SK-N-SH (cell line): ENCODE results near the gene POU2F3. TPM values are rescaled to one million over a fixed set of nuclear protein-coding genes. Genes with fewer than 3 reads are reported as not detected.

ENCODE experiments used
- CTCF ChIA-PET: fragments of 300-600, 350-600 bp; formaldehyde crosslinking; extraction: SDS; loops from one replicate; lab custom pipeline; 2021; lab: Yijun Ruan, JAX
- POLR2A ChIA-PET: fragments of 350-600 bp; sonication (Branson Sonifier 250); formaldehyde crosslinking; extraction: SDS; loops from one replicate; lab custom pipeline; 2020; ENCODE audit warnings: antibody characterized with exemption, inconsistent platforms; lab: Yijun Ruan, JAX
- DNase-seq: peaks from one replicate; pipeline ENCODE4 v3.0.0; 2012
- H2AFZ ChIP-seq: fragments of 200-600 bp; sonication (generic); 2 replicates; pipeline ENCODE4 v1.8.1; 2016; ENCODE audit warnings: antibody characterized with exemption, mild to moderate bottlenecking, low read depth
- H3F3A ChIP-seq: fragments of 200-600 bp; sonication (generic); replicated peaks from 2 replicates; pipeline ENCODE3; 2016; ENCODE audit warnings: antibody characterized with exemption, mild to moderate bottlenecking; ENCODE audit not compliant: insufficient read depth
- H3K27ac ChIP-seq, 2 experiments: fragments of 200-500 bp in 1 of 2; fragments of 200-600 bp in 1 of 2; sonication (Bioruptor generic) in 1 of 2; sonication (generic), shearing (Covaris generic) in 1 of 2; 2 replicates each; pipeline versions ENCODE4 v1.5.1 to v1.6.1; 2014 to 2016; ENCODE audit warnings: low read depth in 2 of 2, inconsistent platforms in 1 of 2, low read length in 1 of 2, mild to moderate bottlenecking in 1 of 2, mixed read lengths in 1 of 2
- H3K27me3 ChIP-seq: fragments of 200-600 bp; sonication (generic), shearing (Covaris generic); 2 replicates; pipeline ENCODE4 v1.6.1; 2016; ENCODE audit warnings: mixed run types; ENCODE audit not compliant: insufficient read depth
- H3K36me3 ChIP-seq, 2 experiments: fragments of 200-500 bp in 1 of 2; fragments of 200-600 bp in 1 of 2; sonication (Bioruptor generic) in 1 of 2; sonication (generic) in 1 of 2; replicated peaks in 1 of 2; 2 replicates each; pipeline versions ENCODE3 to v1.5.1; 2014 to 2016; ENCODE audit warnings: low read length in 1 of 2, mild to moderate bottlenecking in 1 of 2; ENCODE audit not compliant: insufficient read depth in 2 of 2, control insufficient read depth in 1 of 2
- H3K4me1 ChIP-seq, 2 experiments: fragments of 200-500 bp in 1 of 2; fragments of 200-600 bp in 1 of 2; sonication (Bioruptor generic) in 1 of 2; sonication (generic), shearing (Covaris generic) in 1 of 2; 2 replicates each; pipeline versions ENCODE4 v1.5.1 to v1.6.1; 2014 to 2016; ENCODE audit warnings: low read depth in 1 of 2, low read length in 1 of 2, mixed run types in 1 of 2; ENCODE audit not compliant: insufficient read depth in 2 of 2, control insufficient read depth in 1 of 2
- H3K4me2 ChIP-seq: fragments of 200-600 bp; sonication (generic), shearing (Covaris generic); 2 replicates; pipeline ENCODE4 v1.6.1; 2017; ENCODE audit warnings: mixed run types
- H3K4me3 ChIP-seq, 2 experiments: fragments of 200-500 bp in 1 of 2; fragments of 200-600 bp in 1 of 2; sonication (Bioruptor generic) in 1 of 2; sonication (generic), shearing (Covaris generic) in 1 of 2; 2 replicates each; pipeline versions ENCODE4 v1.5.1 to v1.8.1; 2014 to 2016; ENCODE audit warnings: low read depth in 2 of 2, inconsistent platforms in 1 of 2, low read length in 1 of 2, mild to moderate bottlenecking in 1 of 2, mixed read lengths in 1 of 2, moderate library complexity in 1 of 2
- H3K79me2 ChIP-seq: fragments of 200-600 bp; sonication (generic); 2 replicates; pipeline ENCODE4 v1.8.1; 2017; ENCODE audit warnings: mild to moderate bottlenecking; ENCODE audit not compliant: insufficient read depth
- H3K9ac ChIP-seq: fragments of 200-600 bp; sonication (generic); 2 replicates; pipeline ENCODE4 v1.6.1; 2017; ENCODE audit warnings: mixed run types
- H3K9me2 ChIP-seq: fragments of 200-600 bp; sonication (generic); 2 replicates; pipeline ENCODE4 v1.6.1; 2017; ENCODE audit warnings: mixed run types
- H3K9me3 ChIP-seq: fragments of 200-600 bp; sonication (generic); 2 replicates; pipeline ENCODE4 v1.6.1; 2017; ENCODE audit warnings: mixed run types, mild to moderate bottlenecking, moderate library complexity
- H4K20me1 ChIP-seq: fragments of 200-600 bp; sonication (generic); 2 replicates; pipeline ENCODE4 v1.6.1; 2017; ENCODE audit warnings: mild to moderate bottlenecking, mixed run types; ENCODE audit not compliant: insufficient read depth
- EP300 ChIP-seq, 2 experiments: IDR thresholded peaks; 2 replicates each; pipeline versions ENCODE4 v1.4.0 to v1.6.1; 2012; ENCODE audit warnings: borderline replicate concordance in 1 of 2, low read depth in 1 of 2, low read length in 1 of 2
- EZH2phosphoT487 ChIP-seq: fragments of 200-600 bp; sonication (generic); IDR thresholded peaks from 2 replicates; pipeline ENCODE4 v1.6.1; 2017; ENCODE audit warnings: low read depth, mixed run types, mild to moderate bottlenecking, antibody characterized with exemption, moderate library complexity, borderline replicate concordance
- MXI1 ChIP-seq: IDR thresholded peaks from 2 replicates; pipeline ENCODE4 v1.6.1; 2012; ENCODE audit warnings: mild to moderate bottlenecking, low read depth, low read length, improper control_type of control experiment
- RAD21 ChIP-seq: IDR thresholded peaks from 2 replicates; pipeline ENCODE4 v1.6.1; 2012; ENCODE audit warnings: mild to moderate bottlenecking, low read length
- REST ChIP-seq: IDR thresholded peaks from 2 replicates; pipeline ENCODE4 v1.6.1; 2012; ENCODE audit warnings: mild to moderate bottlenecking, low read depth, low read length, moderate library complexity
- WGBS: methylation state at CpG from one replicate; pipeline ENCODE4 v1.1.6; 2017; ENCODE audit warnings: low lambda C conversion rate; 5-methylcytosine and 5-hydroxymethylcytosine counted together
- polyA plus RNA-seq, 3 experiments: library from polyadenylated mRNA; depleted of rRNA; stranded (reverse); fragments of >200 nt; gene quantifications; 2 replicates each; pipeline ENCODE4 v1.2.3, GENCODE V29; 2012

Gene POU2F3
- polyA plus RNA-seq, 1 of the 3 experiments (the other 2 are of a cell fraction) = 0.02 TPM

- TF ChIP-seq REST = no peak
- TF ChIP-seq EZH2phosphoT487 = no peak
These were observed 96.9 kb downstream of the POU2F3 start (continued) for GRCh38 chr11:120336641-120337354.

- ChIA-PET POLR2A (interaction anchor here (0.5 to 1.0 kb wide), 2 partner anchors 402 to 474 kb away, joined by 3 read pairs; no protein-coding TSS in a partner anchor), CTCF (interaction anchor here (0.7 to 3.6 kb wide), 8 partner anchors 8 to 857 kb away, joined by 3 to 29 read pairs (median 5); partner anchors contain the start of genes GRIK4 and TLCD5)
- peak overlapping the region; percentile 92 for H3K9ac ChIP-seq
- no peaks in the 10 kb centered on the region for H3K9me2 ChIP-seq
- no peaks in the 10 kb centered on the region for H3K27me3 ChIP-seq
- no peaks in the 10 kb centered on the region for H3K36me3 ChIP-seq
- peak overlapping the region; percentile 78 to 92 for H3K27ac ChIP-seq
- H3K4me1 ChIP-seq = peaks cover 13 to 22% of the 10 kb centered on the region in 2 experiments
- peak overlapping the region; percentile 91 to 93 for H3K4me3 ChIP-seq
- 3% methylated on average over 18 of the region's 18 CpGs for WGBS
- peaks cover 69% of the 10 kb centered on the region for H3K79me2 ChIP-seq
- no peak overlapping the region for H2AFZ ChIP-seq
- peaks cover 39% of the 10 kb centered on the region for H3F3A ChIP-seq
- DNase-seq = no peak
- peaks cover 56% of the 10 kb centered on the region for H4K20me1 ChIP-seq
- H3K9me3 ChIP-seq = no peaks in the 10 kb centered on the region
- peak overlapping the region; percentile 92 for H3K4me2 ChIP-seq
- TF ChIP-seq RAD21 = 0 out of 2 replicates have a peak, but pooled peaks have one; percentile 4
- TF ChIP-seq MXI1 = peak; percentile 68
- no peak for TF ChIP-seq EP300 (IDR thresholded peaks at IDR 0.05; ENCODE audit: borderline replicate concordance in 1 of 2, low read depth in 1 of 2, low read length in 1 of 2)
These were observed 97.6 kb downstream of the POU2F3 start for GRCh38 chr11:120337355-120338106.
